ENCODE results near the gene CAPN5. TPM values are rescaled to one million over a fixed set of nuclear protein-coding genes. Genes with fewer than 3 reads are reported as not detected.

The CAPN5 gene
- total RNA-seq, 1 experiment from 2014 or later, result 27.4 TPM

DNA sequence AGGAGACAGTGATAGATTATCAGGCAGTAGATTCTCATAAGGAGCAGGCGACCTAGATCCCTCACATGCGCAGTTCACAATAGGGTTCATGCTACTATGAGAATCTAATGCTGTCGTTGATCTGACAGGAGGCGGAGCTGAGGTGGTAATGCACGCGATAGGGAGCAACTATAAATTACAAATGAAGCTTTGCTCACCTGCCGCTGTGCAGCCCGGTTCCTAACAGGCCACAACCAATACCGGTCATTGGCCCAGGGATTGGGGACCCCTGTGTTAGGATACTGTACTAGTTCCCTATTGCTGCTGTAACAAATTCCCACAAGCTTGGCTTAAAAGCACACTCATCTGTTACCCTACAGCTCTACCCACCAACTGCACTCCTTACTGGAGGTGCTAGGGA is 21.9 kb upstream of the CAPN5 start:
- CTCF ChIA-PET, result interaction anchor here (0.6 to 1.7 kb wide), 10 partner anchors 18 to 346 kb away, joined by 3 to 12 read pairs (median 4); no protein-coding TSS in a partner anchor
- POLR2A ChIA-PET, result no interaction called here
- no peak for TF ChIP-seq GTF2I (CRISPR knock-in tag; conservative IDR thresholded peaks at IDR 0.05)
- TF ChIP-seq ZNF121 (CRISPR knock-in tag; IDR thresholded peaks at IDR 0.05), result no peak
- no peak for TF ChIP-seq PRRX2 (CRISPR knock-in tag; IDR thresholded peaks at IDR 0.05)
- TF ChIP-seq, protein P1, sequence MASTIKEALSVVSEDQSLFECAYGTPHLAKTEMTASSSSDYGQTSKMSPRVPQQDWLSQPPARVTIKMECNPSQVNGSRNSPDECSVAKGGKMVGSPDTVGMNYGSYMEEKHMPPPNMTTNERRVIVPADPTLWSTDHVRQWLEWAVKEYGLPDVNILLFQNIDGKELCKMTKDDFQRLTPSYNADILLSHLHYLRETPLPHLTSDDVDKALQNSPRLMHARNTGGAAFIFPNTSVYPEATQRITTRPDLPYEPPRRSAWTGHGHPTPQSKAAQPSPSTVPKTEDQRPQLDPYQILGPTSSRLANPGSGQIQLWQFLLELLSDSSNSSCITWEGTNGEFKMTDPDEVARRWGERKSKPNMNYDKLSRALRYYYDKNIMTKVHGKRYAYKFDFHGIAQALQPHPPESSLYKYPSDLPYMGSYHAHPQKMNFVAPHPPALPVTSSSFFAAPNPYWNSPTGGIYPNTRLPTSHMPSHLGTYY (CRISPR knock-in tag; IDR thresholded peaks at IDR 0.05), result no peak
- TF ChIP-seq, protein P2, sequence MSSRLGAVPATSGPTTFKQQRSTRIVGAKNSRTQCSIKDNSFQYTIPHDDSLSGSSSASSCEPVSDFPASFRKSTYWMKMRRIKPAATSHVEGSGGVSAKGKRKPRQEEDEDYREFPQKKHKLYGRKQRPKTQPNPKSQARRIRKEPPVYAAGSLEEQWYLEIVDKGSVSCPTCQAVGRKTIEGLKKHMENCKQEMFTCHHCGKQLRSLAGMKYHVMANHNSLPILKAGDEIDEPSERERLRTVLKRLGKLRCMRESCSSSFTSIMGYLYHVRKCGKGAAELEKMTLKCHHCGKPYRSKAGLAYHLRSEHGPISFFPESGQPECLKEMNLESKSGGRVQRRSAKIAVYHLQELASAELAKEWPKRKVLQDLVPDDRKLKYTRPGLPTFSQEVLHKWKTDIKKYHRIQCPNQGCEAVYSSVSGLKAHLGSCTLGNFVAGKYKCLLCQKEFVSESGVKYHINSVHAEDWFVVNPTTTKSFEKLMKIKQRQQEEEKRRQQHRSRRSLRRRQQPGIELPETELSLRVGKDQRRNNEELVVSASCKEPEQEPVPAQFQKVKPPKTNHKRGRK (CRISPR knock-in tag; IDR thresholded peaks at IDR 0.05; ENCODE audit: borderline replicate concordance), result no peak
- TF ChIP-seq ZNF416 (CRISPR knock-in tag; IDR thresholded peaks at IDR 0.05), result no peak
- no peak for TF ChIP-seq ESRRA (CRISPR knock-in tag; IDR thresholded peaks at IDR 0.05; ENCODE audit: borderline replicate concordance)
- TF ChIP-seq, protein P3, sequence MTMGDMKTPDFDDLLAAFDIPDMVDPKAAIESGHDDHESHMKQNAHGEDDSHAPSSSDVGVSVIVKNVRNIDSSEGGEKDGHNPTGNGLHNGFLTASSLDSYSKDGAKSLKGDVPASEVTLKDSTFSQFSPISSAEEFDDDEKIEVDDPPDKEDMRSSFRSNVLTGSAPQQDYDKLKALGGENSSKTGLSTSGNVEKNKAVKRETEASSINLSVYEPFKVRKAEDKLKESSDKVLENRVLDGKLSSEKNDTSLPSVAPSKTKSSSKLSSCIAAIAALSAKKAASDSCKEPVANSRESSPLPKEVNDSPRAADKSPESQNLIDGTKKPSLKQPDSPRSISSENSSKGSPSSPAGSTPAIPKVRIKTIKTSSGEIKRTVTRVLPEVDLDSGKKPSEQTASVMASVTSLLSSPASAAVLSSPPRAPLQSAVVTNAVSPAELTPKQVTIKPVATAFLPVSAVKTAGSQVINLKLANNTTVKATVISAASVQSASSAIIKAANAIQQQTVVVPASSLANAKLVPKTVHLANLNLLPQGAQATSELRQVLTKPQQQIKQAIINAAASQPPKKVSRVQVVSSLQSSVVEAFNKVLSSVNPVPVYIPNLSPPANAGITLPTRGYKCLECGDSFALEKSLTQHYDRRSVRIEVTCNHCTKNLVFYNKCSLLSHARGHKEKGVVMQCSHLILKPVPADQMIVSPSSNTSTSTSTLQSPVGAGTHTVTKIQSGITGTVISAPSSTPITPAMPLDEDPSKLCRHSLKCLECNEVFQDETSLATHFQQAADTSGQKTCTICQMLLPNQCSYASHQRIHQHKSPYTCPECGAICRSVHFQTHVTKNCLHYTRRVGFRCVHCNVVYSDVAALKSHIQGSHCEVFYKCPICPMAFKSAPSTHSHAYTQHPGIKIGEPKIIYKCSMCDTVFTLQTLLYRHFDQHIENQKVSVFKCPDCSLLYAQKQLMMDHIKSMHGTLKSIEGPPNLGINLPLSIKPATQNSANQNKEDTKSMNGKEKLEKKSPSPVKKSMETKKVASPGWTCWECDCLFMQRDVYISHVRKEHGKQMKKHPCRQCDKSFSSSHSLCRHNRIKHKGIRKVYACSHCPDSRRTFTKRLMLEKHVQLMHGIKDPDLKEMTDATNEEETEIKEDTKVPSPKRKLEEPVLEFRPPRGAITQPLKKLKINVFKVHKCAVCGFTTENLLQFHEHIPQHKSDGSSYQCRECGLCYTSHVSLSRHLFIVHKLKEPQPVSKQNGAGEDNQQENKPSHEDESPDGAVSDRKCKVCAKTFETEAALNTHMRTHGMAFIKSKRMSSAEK (CRISPR knock-in tag; IDR thresholded peaks at IDR 0.05; ENCODE audit: borderline replicate concordance), result no peak
- TF ChIP-seq, protein P4, sequence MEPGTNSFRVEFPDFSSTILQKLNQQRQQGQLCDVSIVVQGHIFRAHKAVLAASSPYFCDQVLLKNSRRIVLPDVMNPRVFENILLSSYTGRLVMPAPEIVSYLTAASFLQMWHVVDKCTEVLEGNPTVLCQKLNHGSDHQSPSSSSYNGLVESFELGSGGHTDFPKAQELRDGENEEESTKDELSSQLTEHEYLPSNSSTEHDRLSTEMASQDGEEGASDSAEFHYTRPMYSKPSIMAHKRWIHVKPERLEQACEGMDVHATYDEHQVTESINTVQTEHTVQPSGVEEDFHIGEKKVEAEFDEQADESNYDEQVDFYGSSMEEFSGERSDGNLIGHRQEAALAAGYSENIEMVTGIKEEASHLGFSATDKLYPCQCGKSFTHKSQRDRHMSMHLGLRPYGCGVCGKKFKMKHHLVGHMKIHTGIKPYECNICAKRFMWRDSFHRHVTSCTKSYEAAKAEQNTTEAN (CRISPR knock-in tag; IDR thresholded peaks at IDR 0.05), result no peak
- TF ChIP-seq NFATC4 (CRISPR knock-in tag; IDR thresholded peaks at IDR 0.05), result no peak
- TF ChIP-seq CREB1 (CRISPR knock-in tag; IDR thresholded peaks at IDR 0.05), result no peak
- no peak for TF ChIP-seq FOXP1 (CRISPR knock-in tag; IDR thresholded peaks at IDR 0.05; ENCODE audit: borderline replicate concordance)
- TF ChIP-seq ZNF423 (CRISPR knock-in tag; IDR thresholded peaks at IDR 0.05), result no peak
- TF ChIP-seq ZNF138 (CRISPR knock-in tag; conservative IDR thresholded peaks at IDR 0.05), result no peak
- TF ChIP-seq, protein P5, sequence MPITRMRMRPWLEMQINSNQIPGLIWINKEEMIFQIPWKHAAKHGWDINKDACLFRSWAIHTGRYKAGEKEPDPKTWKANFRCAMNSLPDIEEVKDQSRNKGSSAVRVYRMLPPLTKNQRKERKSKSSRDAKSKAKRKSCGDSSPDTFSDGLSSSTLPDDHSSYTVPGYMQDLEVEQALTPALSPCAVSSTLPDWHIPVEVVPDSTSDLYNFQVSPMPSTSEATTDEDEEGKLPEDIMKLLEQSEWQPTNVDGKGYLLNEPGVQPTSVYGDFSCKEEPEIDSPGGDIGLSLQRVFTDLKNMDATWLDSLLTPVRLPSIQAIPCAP (CRISPR knock-in tag; IDR thresholded peaks at IDR 0.05), result no peak
- TF ChIP-seq, protein P6, sequence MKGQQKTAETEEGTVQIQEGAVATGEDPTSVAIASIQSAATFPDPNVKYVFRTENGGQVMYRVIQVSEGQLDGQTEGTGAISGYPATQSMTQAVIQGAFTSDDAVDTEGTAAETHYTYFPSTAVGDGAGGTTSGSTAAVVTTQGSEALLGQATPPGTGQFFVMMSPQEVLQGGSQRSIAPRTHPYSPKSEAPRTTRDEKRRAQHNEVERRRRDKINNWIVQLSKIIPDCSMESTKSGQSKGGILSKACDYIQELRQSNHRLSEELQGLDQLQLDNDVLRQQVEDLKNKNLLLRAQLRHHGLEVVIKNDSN (CRISPR knock-in tag; IDR thresholded peaks at IDR 0.05), result no peak
- no peak for TF ChIP-seq ZNF263 (CRISPR knock-in tag; IDR thresholded peaks at IDR 0.05; ENCODE audit: low read depth)
- TF ChIP-seq, protein P7, sequence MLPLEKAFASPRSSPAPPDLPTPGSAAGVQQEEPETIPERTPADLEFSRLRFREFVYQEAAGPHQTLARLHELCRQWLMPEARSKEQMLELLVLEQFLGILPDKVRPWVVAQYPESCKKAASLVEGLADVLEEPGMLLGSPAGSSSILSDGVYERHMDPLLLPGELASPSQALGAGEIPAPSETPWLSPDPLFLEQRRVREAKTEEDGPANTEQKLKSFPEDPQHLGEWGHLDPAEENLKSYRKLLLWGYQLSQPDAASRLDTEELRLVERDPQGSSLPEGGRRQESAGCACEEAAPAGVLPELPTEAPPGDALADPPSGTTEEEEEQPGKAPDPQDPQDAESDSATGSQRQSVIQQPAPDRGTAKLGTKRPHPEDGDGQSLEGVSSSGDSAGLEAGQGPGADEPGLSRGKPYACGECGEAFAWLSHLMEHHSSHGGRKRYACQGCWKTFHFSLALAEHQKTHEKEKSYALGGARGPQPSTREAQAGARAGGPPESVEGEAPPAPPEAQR (CRISPR knock-in tag; IDR thresholded peaks at IDR 0.05), result no peak
- no peak for DNase-seq (ENCODE audit: low spot score)
- H3K27ac Mint-ChIP-seq, result no peak overlapping the region
- H3K36me3 Mint-ChIP-seq, result no peaks in the 10 kb centered on the region
- no peak overlapping the region for H3K4me3 Mint-ChIP-seq
- no peak for ATAC-seq
- peaks cover 14% of the 10 kb centered on the region for H3K4me1 Mint-ChIP-seq
- H3K27me3 Mint-ChIP-seq (ENCODE audit: low read depth), result peaks cover 40% of the 10 kb centered on the region
- 0 out of 2 replicates have a peak, but pooled peaks cover 3% of the 10 kb centered on the region for H3K9me3 Mint-ChIP-seq
